Stimulated activated CD8-positive, alpha-beta memory T cell treated with anti-CD3 and anti-CD28 coated beads, Interleukin-7, amount 100 ng/mL, for 48 hours (primary cell): ENCODE results near the gene GPR4.

Experiments used
- DNase-seq, 2 donors: peaks; one replicate each; pipeline ENCODE4 v3.0.0-alpha.2; 2020; ENCODE audit warnings: low read depth in 1 of 2; ENCODE audit errors: extremely low read depth in 1 of 2

GPR4 gene

GRCh38 chr19:45556835-45557234, 45.2 kb downstream of the GPR4 start:
- DNase-seq, result no peak

- no peak for DNase-seq
Observed at GRCh38 chr19:45554481-45554880, 47.5 kb downstream of the GPR4 start.

GRCh38 chr19:45553464-45553863, 48.5 kb downstream of the GPR4 start:
- DNase-seq, result no peak

- no peak for DNase-seq
Observed at GRCh38 chr19:45547965-45548609, 53.9 kb downstream of the GPR4 start.

GRCh38 chr19:45547211-45547770, 54.7 kb downstream of the GPR4 start:
- DNase-seq, result no peak

- DNase-seq, result no peak
Observed at GRCh38 chr19:45542234-45542668, 59.8 kb downstream of the GPR4 start.
